ENCODE measurements around the gene ATPAF1.

- TF ChIP-seq CTCF (conservative IDR thresholded peaks at IDR 0.05 in 1 of 2, IDR thresholded peaks at IDR 0.05 in 1 of 2; ENCODE audit: low read depth in 1 of 2, low read length in 2 of 2): no peak
- no peak for TF ChIP-seq EZH2 (IDR thresholded peaks at IDR 0.05; ENCODE audit: low read length, missing control alignments)
These were observed 2.0 kb upstream of the ATPAF1 start for GRCh38 chr1:46670134-46670533.

Data from fibroblast of lung (primary cell).